HepG2 (cell line): Measurements from ENCODE around the gene TRPC4AP. TPM values are rescaled to one million over a fixed set of nuclear protein-coding genes. Genes with fewer than 3 reads are reported as not detected.
A peak's percentile ranks its signal among the peaks of the same experiment; 100 is the strongest.

Experiments used
- ATF1 ChIP-seq: IDR thresholded peaks from 2 replicates; pipeline ENCODE4 v1.6.1; 2016; ENCODE audit warnings: mild to moderate bottlenecking, control low read depth
- FOXK1 ChIP-seq: sonication (generic); formaldehyde crosslinking; IDR thresholded peaks from 2 replicates; pipeline ENCODE4 v1.4.0; 2020; ENCODE audit warnings: low read depth, missing genetic modification reagents, borderline replicate concordance
- KLF6 ChIP-seq: IDR thresholded peaks from 2 replicates; pipeline ENCODE4 v1.8.0; 2016; ENCODE audit warnings: missing biosample characterization, missing genetic modification reagents
- MTF1 ChIP-seq: sonication (generic); formaldehyde crosslinking; IDR thresholded peaks from 2 replicates; pipeline ENCODE4 v1.5.0; 2020; ENCODE audit warnings: missing genetic modification reagents
- NCOA1 ChIP-seq: sonication (generic); formaldehyde crosslinking; IDR thresholded peaks from 2 replicates; pipeline ENCODE4 v1.9.0; 2021; ENCODE audit warnings: missing genetic modification reagents
- NFE2 ChIP-seq: sonication (generic); formaldehyde crosslinking; IDR thresholded peaks from 2 replicates; pipeline ENCODE4 v1.4.0; 2020; ENCODE audit warnings: missing genetic modification reagents
- PLRG1 ChIP-seq: fragments of 450-650 bp; conservative IDR thresholded peaks from 2 replicates; pipeline ENCODE4 v1.6.1; 2016
- POGZ ChIP-seq: sonication (generic); formaldehyde crosslinking; IDR thresholded peaks from 2 replicates; pipeline ENCODE4 v1.4.0; 2020; ENCODE audit warnings: mild to moderate bottlenecking, missing genetic modification reagents
- ZFP62 ChIP-seq: sonication (generic); formaldehyde crosslinking; IDR thresholded peaks from 2 replicates; pipeline ENCODE4 v1.4.0; 2020; ENCODE audit warnings: missing genetic modification reagents
- ZFYVE20 ChIP-seq: sonication (generic); formaldehyde crosslinking; IDR thresholded peaks from 2 replicates; pipeline ENCODE4 v1.8.0; 2023; ENCODE audit warnings: low read depth, mild to moderate bottlenecking, moderate library complexity, missing genetic modification reagents, borderline replicate concordance
- ZNF101 ChIP-seq: sonication (generic); formaldehyde crosslinking; IDR thresholded peaks from 2 replicates; pipeline ENCODE4 v1.4.0; 2020; ENCODE audit warnings: mild to moderate bottlenecking, low read depth, missing genetic modification reagents, borderline replicate concordance
- ZNF180 ChIP-seq: sonication (generic); formaldehyde crosslinking; IDR thresholded peaks from 2 replicates; pipeline ENCODE4 v1.4.0; 2020; ENCODE audit warnings: low read depth, missing genetic modification reagents, borderline replicate concordance
- ZNF451 ChIP-seq: sonication (generic); formaldehyde crosslinking; IDR thresholded peaks from 2 replicates; pipeline ENCODE4 v1.5.0; 2020; ENCODE audit warnings: mild to moderate bottlenecking, missing genetic modification reagents
- ZNF563 ChIP-seq: sonication (generic); formaldehyde crosslinking; IDR thresholded peaks from 2 replicates; pipeline ENCODE4 v1.8.0; 2022; ENCODE audit warnings: mild to moderate bottlenecking, moderate library complexity, missing genetic modification reagents
- ZNF749 ChIP-seq: sonication (generic); formaldehyde crosslinking; IDR thresholded peaks from 2 replicates; pipeline ENCODE4 v1.8.0; 2022; ENCODE audit warnings: mild to moderate bottlenecking, missing genetic modification reagents, moderate library complexity, borderline replicate concordance
- ZNF782 ChIP-seq: sonication (generic); formaldehyde crosslinking; IDR thresholded peaks from 2 replicates; pipeline ENCODE4 v1.4.0; 2020; ENCODE audit warnings: missing genetic modification reagents, mild to moderate bottlenecking, borderline replicate concordance
- ZZZ3 ChIP-seq: sonication (generic); formaldehyde crosslinking; IDR thresholded peaks from 2 replicates; pipeline ENCODE4 v1.4.0; 2020; ENCODE audit warnings: missing genetic modification reagents, mild to moderate bottlenecking, borderline replicate concordance
- polyA plus RNA-seq, 8 experiments: library from polyadenylated mRNA; depleted of rRNA in 3 of 8; stranded (reverse) in 7 of 8; unstranded in 1 of 8; fragments of >200 nt; fragmentation: Illumina TruSeq in 4 of 8; extraction: Trizol in 4 of 8; gene quantifications; 2 replicates each; pipeline versions ENCODE4 v1.2.1 to v1.2.3, GENCODE V29; 2011 to 2016; ENCODE audit warnings: low read depth in 4 of 8, missing spikeins in 1 of 8, mixed read lengths in 1 of 8; ENCODE audit not compliant: insufficient read depth in 1 of 8
- total RNA-seq, 5 experiments: library from RNA; depleted of rRNA; stranded (reverse); fragments of >200 nt; fragmentation: Illumina TruSeq; extraction: Trizol; gene quantifications; 2 replicates each; pipeline ENCODE4 v1.2.3, GENCODE V29; 2016; ENCODE audit warnings: low read depth in 1 of 5
- TF ChIP-seq, protein P1 (sequence below): sonication (generic); formaldehyde crosslinking; IDR thresholded peaks from 2 replicates; pipeline ENCODE4 v1.8.0; 2022; ENCODE audit warnings: missing genetic modification reagents, mild to moderate bottlenecking, moderate library complexity, borderline replicate concordance
- TF ChIP-seq, protein P2 (sequence below): sonication (generic); formaldehyde crosslinking; IDR thresholded peaks from 2 replicates; pipeline ENCODE4 v1.4.0; 2020; ENCODE audit warnings: mild to moderate bottlenecking, missing genetic modification reagents
- TF ChIP-seq, protein P3 (sequence below): sonication (generic); formaldehyde crosslinking; IDR thresholded peaks from 2 replicates; pipeline ENCODE4 v1.9.0; 2022; ENCODE audit warnings: low read depth, missing genetic modification reagents
- TF ChIP-seq, protein P4 (sequence below): conservative IDR thresholded peaks from 2 replicates; pipeline ENCODE4 v1.6.1; 2018; ENCODE audit warnings: missing genetic modification reagents

The TRPC4AP gene
- total and polyA plus RNA-seq, 2 of the 13 experiments (the other 11 are each of a cell fraction or from before 2014, with no cell fraction given) = 136 to 137 TPM

DNA sequence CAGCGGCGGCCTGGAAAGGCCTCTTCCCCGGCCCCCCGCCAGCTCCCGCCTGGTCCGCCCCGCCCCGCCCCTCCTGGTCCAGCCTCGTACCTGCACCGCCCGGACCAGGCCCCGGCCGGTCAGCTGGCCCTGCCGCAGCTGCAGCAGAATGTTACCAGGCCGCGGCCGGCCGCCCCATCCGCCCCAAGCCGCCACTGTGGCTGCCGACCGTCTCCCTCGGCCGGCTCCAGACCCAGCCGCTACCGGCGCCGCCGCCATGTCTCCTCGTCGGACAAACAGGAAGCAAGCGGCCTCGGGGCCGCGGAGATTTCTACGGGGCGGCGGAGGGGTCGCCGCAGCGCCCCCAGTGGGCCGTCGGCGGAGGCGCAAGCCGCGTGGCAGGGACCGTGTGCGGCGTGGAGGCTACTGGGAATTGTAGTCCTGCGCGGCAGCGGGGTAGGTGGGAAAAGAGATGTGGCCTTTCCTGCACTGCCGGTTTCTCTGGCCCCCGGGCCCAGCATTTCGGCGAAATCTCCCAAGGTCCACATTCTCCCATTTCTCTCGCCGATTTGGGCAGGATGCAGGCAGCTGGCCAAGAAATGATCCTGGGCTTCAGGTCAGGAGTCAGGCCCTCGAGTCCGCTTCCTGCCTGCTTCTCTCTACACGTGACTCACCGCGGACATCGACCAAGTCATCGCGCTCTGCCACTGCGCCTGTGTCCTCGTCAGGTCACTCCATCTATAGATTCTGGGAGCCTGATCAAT lies at the start of gene TRPC4AP (continued):
- TF ChIP-seq, protein P1, sequence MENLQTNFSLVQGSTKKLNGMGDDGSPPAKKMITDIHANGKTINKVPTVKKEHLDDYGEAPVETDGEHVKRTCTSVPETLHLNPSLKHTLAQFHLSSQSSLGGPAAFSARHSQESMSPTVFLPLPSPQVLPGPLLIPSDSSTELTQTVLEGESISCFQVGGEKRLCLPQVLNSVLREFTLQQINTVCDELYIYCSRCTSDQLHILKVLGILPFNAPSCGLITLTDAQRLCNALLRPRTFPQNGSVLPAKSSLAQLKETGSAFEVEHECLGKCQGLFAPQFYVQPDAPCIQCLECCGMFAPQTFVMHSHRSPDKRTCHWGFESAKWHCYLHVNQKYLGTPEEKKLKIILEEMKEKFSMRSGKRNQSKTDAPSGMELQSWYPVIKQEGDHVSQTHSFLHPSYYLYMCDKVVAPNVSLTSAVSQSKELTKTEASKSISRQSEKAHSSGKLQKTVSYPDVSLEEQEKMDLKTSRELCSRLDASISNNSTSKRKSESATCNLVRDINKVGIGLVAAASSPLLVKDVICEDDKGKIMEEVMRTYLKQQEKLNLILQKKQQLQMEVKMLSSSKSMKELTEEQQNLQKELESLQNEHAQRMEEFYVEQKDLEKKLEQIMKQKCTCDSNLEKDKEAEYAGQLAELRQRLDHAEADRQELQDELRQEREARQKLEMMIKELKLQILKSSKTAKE = no peak
- TF ChIP-seq ZFP62 (no peak), NFE2 (CRISPR knock-in tag) (0 out of 2 replicates have a peak, but pooled peaks have one; percentile 45), ZNF782 (CRISPR knock-in tag) (peak; percentile 96), NCOA1 (CRISPR knock-in tag) (peak; percentile 95), FOXK1 (CRISPR knock-in tag) (peak; percentile 94), ZNF180 (0 out of 2 replicates have a peak, but pooled peaks have one; percentile 78), ZZZ3 (CRISPR knock-in tag) (peak; percentile 51), KLF6 (CRISPR knock-in tag) (peak; percentile 95), ATF1 (no peak; the same call in 1 of the 2 replicates), PLRG1 (no peak), ZNF749 (CRISPR knock-in tag) (peak; percentile 67), ZNF563 (CRISPR knock-in tag) (peak; percentile 90), ZNF101 (0 out of 2 replicates have a peak, but pooled peaks have one; percentile 26), ZFYVE20 (CRISPR knock-in tag) (0 out of 2 replicates have a peak, but pooled peaks have one; percentile 87), MTF1 (peak; percentile 95), POGZ (CRISPR knock-in tag) (peak; percentile 85), ZNF451 (CRISPR knock-in tag) (peak; percentile 94)
- TF ChIP-seq, protein P2, sequence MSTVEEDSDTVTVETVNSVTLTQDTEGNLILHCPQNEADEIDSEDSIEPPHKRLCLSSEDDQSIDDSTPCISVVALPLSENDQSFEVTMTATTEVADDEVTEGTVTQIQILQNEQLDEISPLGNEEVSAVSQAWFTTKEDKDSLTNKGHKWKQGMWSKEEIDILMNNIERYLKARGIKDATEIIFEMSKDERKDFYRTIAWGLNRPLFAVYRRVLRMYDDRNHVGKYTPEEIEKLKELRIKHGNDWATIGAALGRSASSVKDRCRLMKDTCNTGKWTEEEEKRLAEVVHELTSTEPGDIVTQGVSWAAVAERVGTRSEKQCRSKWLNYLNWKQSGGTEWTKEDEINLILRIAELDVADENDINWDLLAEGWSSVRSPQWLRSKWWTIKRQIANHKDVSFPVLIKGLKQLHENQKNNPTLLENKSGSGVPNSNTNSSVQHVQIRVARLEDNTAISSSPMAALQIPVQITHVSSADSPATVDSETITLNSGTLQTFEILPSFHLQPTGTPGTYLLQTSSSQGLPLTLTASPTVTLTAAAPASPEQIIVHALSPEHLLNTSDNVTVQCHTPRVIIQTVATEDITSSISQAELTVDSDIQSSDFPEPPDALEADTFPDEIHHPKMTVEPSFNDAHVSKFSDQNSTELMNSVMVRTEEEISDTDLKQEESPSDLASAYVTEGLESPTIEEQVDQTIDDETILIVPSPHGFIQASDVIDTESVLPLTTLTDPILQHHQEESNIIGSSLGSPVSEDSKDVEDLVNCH = peak; percentile 70; the same call in 1 of the 2 replicates
- TF ChIP-seq, protein P3, sequence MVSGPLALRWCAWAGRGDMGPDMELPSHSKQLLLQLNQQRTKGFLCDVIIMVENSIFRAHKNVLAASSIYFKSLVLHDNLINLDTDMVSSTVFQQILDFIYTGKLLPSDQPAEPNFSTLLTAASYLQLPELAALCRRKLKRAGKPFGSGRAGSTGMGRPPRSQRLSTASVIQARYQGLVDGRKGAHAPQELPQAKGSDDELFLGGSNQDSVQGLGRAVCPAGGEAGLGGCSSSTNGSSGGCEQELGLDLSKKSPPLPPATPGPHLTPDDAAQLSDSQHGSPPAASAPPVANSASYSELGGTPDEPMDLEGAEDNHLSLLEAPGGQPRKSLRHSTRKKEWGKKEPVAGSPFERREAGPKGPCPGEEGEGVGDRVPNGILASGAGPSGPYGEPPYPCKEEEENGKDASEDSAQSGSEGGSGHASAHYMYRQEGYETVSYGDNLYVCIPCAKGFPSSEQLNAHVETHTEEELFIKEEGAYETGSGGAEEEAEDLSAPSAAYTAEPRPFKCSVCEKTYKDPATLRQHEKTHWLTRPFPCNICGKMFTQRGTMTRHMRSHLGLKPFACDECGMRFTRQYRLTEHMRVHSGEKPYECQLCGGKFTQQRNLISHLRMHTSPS (CRISPR knock-in tag) = peak; percentile 87; the same call in 1 of the 2 replicates
- TF ChIP-seq, protein P4, sequence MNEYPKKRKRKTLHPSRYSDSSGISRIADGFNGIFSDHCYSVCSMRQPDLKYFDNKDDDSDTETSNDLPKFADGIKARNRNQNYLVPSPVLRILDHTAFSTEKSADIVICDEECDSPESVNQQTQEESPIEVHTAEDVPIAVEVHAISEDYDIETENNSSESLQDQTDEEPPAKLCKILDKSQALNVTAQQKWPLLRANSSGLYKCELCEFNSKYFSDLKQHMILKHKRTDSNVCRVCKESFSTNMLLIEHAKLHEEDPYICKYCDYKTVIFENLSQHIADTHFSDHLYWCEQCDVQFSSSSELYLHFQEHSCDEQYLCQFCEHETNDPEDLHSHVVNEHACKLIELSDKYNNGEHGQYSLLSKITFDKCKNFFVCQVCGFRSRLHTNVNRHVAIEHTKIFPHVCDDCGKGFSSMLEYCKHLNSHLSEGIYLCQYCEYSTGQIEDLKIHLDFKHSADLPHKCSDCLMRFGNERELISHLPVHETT (CRISPR knock-in tag) = peak; percentile 89
